GM10248 (cell line): ENCODE data around the gene CLASP1.
"Not testable (repeated sequence)": the region's sequence is repeated elsewhere in the genome, so short reads cannot be mapped to it uniquely, and the experiment has no call there.

Experiments
- CTCF ChIA-PET: fragments of 300-600 bp; sonication (Branson Sonifier 250); formaldehyde crosslinking; extraction: SDS; loops from one replicate; lab custom pipeline; 2021; ENCODE audit warnings: antibody characterized with exemption; lab: Yijun Ruan, JAX
- POLR2A ChIA-PET: fragments of 350-650 bp; sonication (Branson Sonifier 250); formaldehyde crosslinking; extraction: SDS; loops from one replicate; lab custom pipeline; 2020; ENCODE audit warnings: antibody characterized with exemption; lab: Yijun Ruan, JAX
- DNase-seq: peaks from one replicate; pipeline ENCODE4 v3.0.0; 2012; ENCODE audit errors: extremely low spot score
- TF ChIP-seq, protein P1 (sequence below): IDR thresholded peaks from 2 replicates; pipeline ENCODE4 v1.5.1; 2012; ENCODE audit warnings: mild to moderate bottlenecking, low read depth; ENCODE audit errors: extremely low read depth, missing control alignments, control extremely low read depth

The CLASP1 gene

DNA sequence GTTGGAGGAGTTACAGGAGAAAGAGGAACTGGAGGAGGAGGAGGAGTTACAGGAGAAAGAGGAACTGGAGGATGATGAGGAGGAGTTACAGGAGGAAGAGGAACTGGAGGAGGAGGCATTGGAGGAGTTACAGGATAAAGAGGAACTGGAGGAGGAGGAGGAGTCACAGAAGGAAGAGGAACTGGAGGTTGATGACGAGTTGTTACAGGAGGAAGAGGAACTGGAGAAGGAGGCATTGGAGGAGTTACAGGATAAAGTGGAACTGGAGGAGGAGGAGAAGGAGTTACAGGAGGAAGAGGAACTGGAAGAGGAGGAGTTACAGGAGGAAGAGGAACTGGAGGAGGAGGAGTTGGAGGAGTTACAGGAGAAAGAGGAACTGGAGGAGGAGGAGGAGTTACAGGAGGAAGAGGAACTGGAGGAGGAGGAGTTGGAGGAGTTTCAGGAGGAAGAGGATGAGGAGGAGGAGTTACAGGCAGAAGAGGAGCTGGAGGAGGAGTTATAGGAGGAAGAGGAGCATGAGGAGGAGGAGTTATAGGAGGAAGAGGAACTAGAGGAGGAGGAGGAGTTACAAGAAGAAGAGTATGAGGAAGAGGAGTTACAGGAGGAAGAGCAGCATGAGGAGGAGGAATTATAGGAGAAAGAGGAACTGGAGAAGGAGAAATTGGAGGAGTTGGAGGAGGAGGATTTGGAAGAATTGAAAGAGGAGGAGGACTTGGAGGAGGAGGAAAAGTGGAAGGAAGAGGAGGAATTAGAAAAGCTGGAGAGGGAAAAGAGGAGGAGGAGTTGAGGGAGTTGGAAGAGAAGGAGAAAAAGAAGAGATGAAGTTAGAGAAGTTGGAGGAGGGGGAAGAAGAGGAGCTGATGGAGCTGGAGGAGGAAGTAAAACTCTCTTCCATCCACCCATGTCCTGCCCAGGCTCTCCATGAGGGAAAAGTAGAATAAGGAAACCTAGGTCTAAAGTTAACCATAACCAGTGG is 37.2 kb downstream of the CLASP1 start:
- ChIA-PET CTCF (no interaction called here), POLR2A (no interaction called here)
- DNase-seq: no peak
- TF ChIP-seq, protein P1, sequence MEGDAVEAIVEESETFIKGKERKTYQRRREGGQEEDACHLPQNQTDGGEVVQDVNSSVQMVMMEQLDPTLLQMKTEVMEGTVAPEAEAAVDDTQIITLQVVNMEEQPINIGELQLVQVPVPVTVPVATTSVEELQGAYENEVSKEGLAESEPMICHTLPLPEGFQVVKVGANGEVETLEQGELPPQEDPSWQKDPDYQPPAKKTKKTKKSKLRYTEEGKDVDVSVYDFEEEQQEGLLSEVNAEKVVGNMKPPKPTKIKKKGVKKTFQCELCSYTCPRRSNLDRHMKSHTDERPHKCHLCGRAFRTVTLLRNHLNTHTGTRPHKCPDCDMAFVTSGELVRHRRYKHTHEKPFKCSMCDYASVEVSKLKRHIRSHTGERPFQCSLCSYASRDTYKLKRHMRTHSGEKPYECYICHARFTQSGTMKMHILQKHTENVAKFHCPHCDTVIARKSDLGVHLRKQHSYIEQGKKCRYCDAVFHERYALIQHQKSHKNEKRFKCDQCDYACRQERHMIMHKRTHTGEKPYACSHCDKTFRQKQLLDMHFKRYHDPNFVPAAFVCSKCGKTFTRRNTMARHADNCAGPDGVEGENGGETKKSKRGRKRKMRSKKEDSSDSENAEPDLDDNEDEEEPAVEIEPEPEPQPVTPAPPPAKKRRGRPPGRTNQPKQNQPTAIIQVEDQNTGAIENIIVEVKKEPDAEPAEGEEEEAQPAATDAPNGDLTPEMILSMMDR: no peak

DNA sequence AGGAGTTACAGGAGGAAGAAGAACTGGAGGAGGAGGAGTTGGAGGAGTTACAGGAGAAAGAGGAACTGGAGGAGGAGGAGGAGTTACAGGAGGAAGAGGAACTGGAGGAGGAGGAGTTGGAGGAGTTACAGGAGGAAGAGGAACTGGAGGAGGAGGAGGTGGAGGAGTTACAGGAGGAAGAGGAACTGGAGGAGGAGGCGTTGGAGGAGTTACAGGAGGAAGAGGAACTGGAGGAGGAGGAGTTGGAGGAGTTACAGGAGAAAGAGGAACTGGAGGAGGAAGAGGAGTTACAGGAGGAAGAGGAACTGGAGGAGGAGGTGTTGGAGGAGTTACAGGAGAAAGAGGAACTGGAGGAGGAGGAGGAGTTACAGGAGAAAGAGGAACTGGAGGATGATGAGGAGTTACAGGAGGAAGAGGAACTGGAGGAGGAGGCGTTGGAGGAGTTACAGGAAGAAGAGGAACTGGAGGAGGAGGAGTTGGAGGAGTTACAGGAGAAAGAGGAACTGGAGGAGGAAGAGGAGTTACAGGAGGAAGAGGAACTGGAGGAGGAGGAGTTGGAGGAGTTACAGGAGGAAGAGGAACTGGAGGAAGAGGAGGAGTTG is 38.1 kb downstream of the CLASP1 start:
- DNase-seq, CTCF ChIA-PET, POLR2A ChIA-PET: not testable (repeated sequence)

DNA sequence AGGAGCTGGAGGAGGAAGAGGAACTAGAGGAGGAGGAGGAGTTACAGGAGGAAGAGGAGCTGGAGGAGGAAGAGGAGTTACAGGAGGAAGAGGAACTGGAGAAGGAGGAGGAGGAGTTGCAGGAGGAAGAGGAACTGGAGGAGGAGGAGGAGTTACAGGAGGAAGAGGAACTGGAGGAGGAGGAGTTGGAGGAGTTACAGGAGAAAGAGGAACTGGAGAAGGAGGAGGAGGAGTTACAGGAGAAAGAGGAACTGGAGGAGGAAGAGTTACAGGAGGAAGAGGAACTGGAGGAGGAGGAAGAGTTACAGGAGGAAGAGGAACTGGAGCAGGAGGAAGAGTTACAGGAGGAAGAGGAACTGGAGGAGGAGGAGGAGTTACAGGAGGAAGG is 38.8 kb downstream of the CLASP1 start:
- POLR2A ChIA-PET, CTCF ChIA-PET, DNase-seq: not testable (repeated sequence)

DNA sequence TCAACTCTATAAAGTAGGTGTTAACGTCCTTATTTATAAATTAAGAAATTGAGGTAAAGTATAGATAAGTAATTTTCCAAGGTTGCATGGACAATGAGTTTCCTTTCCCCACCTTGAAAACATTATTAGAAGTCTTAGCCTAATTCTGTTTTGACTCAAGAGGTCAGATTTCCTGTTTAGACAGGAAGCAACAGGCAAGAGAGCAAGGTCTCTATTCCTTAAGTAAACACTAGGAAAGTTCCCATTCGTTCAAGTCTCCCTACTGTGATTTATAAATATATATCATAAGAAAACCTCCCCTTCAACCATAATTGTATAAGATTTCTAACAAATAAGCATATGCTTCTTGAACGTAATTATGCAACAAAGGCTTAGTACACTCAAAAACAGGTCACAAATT is 40.3 kb downstream of the CLASP1 start:
- TF ChIP-seq, protein P1: no peak
- ChIA-PET CTCF (interaction anchor here (1.4 to 2.7 kb wide), 2 partner anchors 10 to 12 kb away, joined by 4 to 11 read pairs; no protein-coding TSS in a partner anchor), POLR2A (no interaction called here)
- no peak for DNase-seq

DNA sequence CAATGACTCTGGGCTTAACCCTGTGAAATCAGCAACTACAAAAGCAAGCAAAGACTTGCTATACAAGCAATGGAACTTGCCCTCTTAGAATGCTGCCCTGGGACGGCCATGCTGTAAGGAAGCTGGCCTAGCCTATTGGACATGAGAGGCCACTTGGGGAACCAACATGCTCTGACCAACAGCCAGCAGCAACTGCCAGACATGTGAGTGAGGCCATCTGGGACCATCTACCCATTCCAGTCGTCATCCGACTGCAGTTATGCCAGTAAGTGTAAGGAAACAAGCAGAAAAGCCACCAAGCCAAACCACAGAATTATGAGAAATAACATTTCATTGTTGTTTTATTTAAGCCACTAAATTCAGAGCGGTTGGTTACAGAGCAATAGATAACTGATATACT is 40.9 kb downstream of the CLASP1 start:
- ChIA-PET CTCF (interaction anchor here (1.4 to 2.7 kb wide), 2 partner anchors 10 to 12 kb away, joined by 4 to 11 read pairs; no protein-coding TSS in a partner anchor), POLR2A (interaction anchor here (1.1 kb wide), 1 partner anchor 77 kb away, joined by 3 read pairs; the partner anchor contains the start of gene RNU4ATAC)
- DNase-seq: no peak
- TF ChIP-seq, protein P1: no peak

DNA sequence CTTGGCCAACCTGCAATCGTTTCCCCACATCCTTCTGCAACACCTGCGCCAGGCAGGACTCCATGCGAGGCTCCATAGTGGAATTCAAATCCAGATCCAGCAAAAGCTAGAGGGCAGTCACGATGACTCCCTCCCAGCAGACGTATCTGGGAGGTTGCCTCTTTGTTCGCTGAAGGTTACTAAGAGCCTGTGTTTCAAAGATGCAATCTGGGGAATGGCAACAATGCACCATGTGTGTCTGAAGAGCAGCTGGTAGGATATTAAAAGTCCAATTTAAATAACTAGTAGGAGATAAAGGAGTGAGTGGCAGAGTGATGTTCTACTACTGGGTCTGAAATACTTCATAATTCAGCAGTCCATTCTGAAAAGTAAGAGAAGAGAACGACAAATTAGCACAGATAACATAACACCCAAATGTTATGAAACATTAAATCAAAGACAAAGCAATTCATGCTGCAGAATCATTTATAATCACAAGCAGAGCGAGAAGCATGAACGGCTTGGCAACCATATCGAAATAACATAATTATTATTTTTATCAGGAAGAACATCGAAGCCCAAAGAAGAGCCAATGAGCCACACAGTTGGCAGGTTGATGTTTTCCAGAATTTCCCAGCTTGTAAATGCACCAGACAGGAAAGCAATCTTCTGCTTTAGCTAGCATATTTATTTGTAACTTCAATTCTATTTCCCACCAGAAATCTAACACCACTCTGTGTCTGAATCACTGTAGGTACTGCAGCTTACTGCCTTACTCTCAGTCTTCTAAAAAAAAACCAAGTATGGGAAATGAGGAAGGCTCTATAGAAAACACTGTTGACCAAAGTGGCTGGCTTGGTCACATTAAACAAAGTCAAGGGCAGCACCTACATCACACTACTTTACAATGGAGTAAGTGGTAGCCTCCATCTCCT is 43.2 kb downstream of the CLASP1 start:
- DNase-seq: no peak
- ChIA-PET POLR2A (no interaction called here), CTCF (interaction anchor here (2.7 kb wide), 1 partner anchor 12 kb away, joined by 11 read pairs; no protein-coding TSS in a partner anchor)
- TF ChIP-seq, protein P1: no peak

DNA sequence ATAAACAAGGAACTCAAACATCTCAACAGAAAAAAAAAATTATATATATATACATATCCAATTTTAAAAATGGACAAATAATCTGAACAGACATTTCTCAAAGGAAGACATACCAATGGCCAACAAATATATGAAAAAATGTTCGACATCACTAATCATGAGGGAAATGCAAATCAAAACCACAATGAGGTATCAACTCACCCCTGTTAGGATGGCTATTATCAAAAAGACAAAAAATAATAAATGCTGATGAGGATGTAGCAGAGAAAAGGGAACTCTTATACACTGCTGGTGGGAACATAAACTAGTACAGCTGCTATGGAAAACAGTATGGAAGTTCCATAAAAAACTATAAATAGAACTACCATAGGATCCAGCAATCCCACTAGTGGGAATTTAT is 46.1 kb downstream of the CLASP1 start:
- DNase-seq: no peak
- TF ChIP-seq, protein P1: no peak
- ChIA-PET CTCF (interaction anchor here (1.3 to 2.1 kb wide), 3 partner anchors 14 to 41 kb away, joined by 3 to 9 read pairs (median 5); no protein-coding TSS in a partner anchor), POLR2A (no interaction called here)
